ENCODE results near the gene ADM2.

DNA sequence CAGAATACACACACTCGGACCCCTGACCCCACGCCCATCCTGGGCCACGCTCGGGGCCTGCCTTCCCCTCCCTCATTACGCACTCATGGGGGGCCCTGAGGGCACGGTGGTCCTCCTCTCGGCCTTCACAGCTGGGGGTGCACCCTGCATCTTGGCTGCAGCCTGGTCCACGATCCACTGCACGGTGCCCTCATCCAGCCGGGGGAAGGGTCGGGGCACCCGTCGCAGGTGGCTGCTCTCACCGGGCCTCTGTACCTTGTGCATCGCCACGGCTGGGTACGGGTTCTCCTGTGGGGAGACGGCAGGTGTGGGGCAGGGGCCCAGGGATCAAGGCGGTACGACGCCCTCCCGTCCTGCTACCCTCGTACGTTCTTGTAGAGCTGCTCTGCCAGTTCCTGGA, 16.9 kb upstream of the ADM2 start:
- TF ChIP-seq, protein P1, sequence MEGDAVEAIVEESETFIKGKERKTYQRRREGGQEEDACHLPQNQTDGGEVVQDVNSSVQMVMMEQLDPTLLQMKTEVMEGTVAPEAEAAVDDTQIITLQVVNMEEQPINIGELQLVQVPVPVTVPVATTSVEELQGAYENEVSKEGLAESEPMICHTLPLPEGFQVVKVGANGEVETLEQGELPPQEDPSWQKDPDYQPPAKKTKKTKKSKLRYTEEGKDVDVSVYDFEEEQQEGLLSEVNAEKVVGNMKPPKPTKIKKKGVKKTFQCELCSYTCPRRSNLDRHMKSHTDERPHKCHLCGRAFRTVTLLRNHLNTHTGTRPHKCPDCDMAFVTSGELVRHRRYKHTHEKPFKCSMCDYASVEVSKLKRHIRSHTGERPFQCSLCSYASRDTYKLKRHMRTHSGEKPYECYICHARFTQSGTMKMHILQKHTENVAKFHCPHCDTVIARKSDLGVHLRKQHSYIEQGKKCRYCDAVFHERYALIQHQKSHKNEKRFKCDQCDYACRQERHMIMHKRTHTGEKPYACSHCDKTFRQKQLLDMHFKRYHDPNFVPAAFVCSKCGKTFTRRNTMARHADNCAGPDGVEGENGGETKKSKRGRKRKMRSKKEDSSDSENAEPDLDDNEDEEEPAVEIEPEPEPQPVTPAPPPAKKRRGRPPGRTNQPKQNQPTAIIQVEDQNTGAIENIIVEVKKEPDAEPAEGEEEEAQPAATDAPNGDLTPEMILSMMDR (conservative IDR thresholded peaks at IDR 0.05): no peak
- no peak for TF ChIP-seq EZH2 (IDR thresholded peaks at IDR 0.05; ENCODE audit: low read depth)
